ENCODE results near the gene NAALADL2. TPM values are rescaled to one million over a fixed set of nuclear protein-coding genes. Genes with fewer than 3 reads are reported as not detected.

The NAALADL2 gene
- total and polyA plus RNA-seq, 2 of the 13 experiments (the other 11 are each of a cell fraction or from before 2014, with no cell fraction given), result 0.08 TPM; not detected in 1

- Histone ChIP-seq H3K4me3 (replicated peaks in 1 of 3; ENCODE audit: insufficient read depth in 1 of 3, low read depth in 2 of 3, low read length in 3 of 3) (no peak overlapping the region), H3K79me2 (ENCODE audit: insufficient read depth, low read length) (no peaks in the 10 kb centered on the region), H3K4me1 (ENCODE audit: insufficient read depth, low read length) (no peaks in the 10 kb centered on the region), H3K36me3 (replicated peaks in 1 of 2; ENCODE audit: control insufficient read depth in 1 of 2, insufficient read depth in 2 of 2, low read length in 2 of 2) (no peaks in the 10 kb centered on the region), H3K27ac (ENCODE audit: extremely low read length, insufficient read depth, low read length) (no peak overlapping the region), H2AFZ (ENCODE audit: low read length) (no peak overlapping the region), H3K27me3 (ENCODE audit: control insufficient read depth in 1 of 2, insufficient read depth in 2 of 2, low read length in 2 of 2) (no peaks in the 10 kb centered on the region), H3K9me3 (ENCODE audit: low read length) (no peaks in the 10 kb centered on the region), H3K9ac (ENCODE audit: insufficient read depth, low read depth, low read length) (no peak overlapping the region), H4K20me1 (ENCODE audit: insufficient read depth, low read length) (no peaks in the 10 kb centered on the region), H3K4me2 (ENCODE audit: low read depth, low read length) (no peak overlapping the region)
- intact Hi-C loops (cut with micrococcal nuclease; ENCODE audit: unreplicated experiment) (no loop called here), in situ Hi-C loops (cut with HindIII; ENCODE audit: extremely low pct_ligation_motif_present, low pct_unique_long_range_greater_than_20kb) (no loop called here)
- no peak for DNase-seq (ENCODE audit: low spot score)
- ChIA-PET CTCF (ENCODE audit: low intra/inter-chr PET ratio, low total read pairs) (no interaction called here), POLR2A (no interaction called here)
- TF ChIP-seq ZSCAN30 (CRISPR knock-in tag; IDR thresholded peaks at IDR 0.05) (no peak), CEBPB (IDR thresholded peaks at IDR 0.05; ENCODE audit: borderline replicate concordance, low read depth, low read length) (no peak), FOXA1 (IDR thresholded peaks at IDR 0.05) (no peak), FOXA1 (CRISPR knock-in tag; IDR thresholded peaks at IDR 0.05) (no peak), ARID5B (CRISPR knock-in tag; IDR thresholded peaks at IDR 0.05) (no peak), ZNF780A (CRISPR knock-in tag; IDR thresholded peaks at IDR 0.05) (no peak), ZNF143 (CRISPR knock-in tag; IDR thresholded peaks at IDR 0.05) (no peak), SRF (IDR thresholded peaks at IDR 0.05; ENCODE audit: low read depth, low read length) (no peak), ZNF121 (CRISPR knock-in tag; IDR thresholded peaks at IDR 0.05) (no peak), KDM1A (CRISPR knock-in tag; IDR thresholded peaks at IDR 0.05) (no peak), ZSCAN22 (CRISPR knock-in tag; IDR thresholded peaks at IDR 0.05) (no peak)
- TF ChIP-seq, protein P1, sequence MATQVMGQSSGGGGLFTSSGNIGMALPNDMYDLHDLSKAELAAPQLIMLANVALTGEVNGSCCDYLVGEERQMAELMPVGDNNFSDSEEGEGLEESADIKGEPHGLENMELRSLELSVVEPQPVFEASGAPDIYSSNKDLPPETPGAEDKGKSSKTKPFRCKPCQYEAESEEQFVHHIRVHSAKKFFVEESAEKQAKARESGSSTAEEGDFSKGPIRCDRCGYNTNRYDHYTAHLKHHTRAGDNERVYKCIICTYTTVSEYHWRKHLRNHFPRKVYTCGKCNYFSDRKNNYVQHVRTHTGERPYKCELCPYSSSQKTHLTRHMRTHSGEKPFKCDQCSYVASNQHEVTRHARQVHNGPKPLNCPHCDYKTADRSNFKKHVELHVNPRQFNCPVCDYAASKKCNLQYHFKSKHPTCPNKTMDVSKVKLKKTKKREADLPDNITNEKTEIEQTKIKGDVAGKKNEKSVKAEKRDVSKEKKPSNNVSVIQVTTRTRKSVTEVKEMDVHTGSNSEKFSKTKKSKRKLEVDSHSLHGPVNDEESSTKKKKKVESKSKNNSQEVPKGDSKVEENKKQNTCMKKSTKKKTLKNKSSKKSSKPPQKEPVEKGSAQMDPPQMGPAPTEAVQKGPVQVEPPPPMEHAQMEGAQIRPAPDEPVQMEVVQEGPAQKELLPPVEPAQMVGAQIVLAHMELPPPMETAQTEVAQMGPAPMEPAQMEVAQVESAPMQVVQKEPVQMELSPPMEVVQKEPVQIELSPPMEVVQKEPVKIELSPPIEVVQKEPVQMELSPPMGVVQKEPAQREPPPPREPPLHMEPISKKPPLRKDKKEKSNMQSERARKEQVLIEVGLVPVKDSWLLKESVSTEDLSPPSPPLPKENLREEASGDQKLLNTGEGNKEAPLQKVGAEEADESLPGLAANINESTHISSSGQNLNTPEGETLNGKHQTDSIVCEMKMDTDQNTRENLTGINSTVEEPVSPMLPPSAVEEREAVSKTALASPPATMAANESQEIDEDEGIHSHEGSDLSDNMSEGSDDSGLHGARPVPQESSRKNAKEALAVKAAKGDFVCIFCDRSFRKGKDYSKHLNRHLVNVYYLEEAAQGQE (IDR thresholded peaks at IDR 0.05; ENCODE audit: borderline replicate concordance in 1 of 2, low read depth in 1 of 2, low read length in 2 of 2), result no peak
- FAIRE-seq, result no peak
- no TSS peak for BruUV-seq (replicated peaks)
- 13% methylated on average over 3 of the region's 3 CpGs for WGBS (ENCODE audit: low lambda C conversion rate)
- ATAC-seq, result no peak
Observed at GRCh38 chr3:175088766-175089380, 229.7 kb downstream of the NAALADL2 start.
